ENCODE measurements around the gene MAPK7. TPM values are rescaled to one million over a fixed set of nuclear protein-coding genes. Genes with fewer than 3 reads are reported as not detected.

MAPK7 gene
- total and polyA plus RNA-seq, 2 of the 8 experiments (the other 6 are each of a cell fraction or from before 2014, with no cell fraction given) = 15.2 to 28.1 TPM

MicroRNAs encoded within 50 kb of the gene (microRNA counts, 767-probe panel; counts per million panel counts)
- microRNA hsa-miR-1180 = 879 counts per million, percentile 95 among the panel's probes with 10 or more counts

Small RNA genes lying within 50 kb of the gene (microRNA-seq; reads per million reads assigned to microRNA genes)
- gene MIR1180 (ENCODE audit: borderline microRNAs expressed in 2 of 2, borderline number of aligned reads in 2 of 2, borderline replicate concordance in 1 of 2) = 243 to 334 reads per million in 2 experiments

Small RNA genes lying within 50 kb of the gene (small RNA-seq; reads per million reads assigned to genes)
- gene MIR1180 (ENCODE audit: insufficient read depth) = 221 reads per million, percentile 98 among the genes with 10 or more reads in this experiment
- gene RF00537 (ENCODE audit: insufficient read depth) = not detected

Other genes starting within 250 kb of the MAPK7 start
- gene EPN2, start 141.1 kb upstream of the MAPK7 start, total RNA-seq (2021; fragmentation: NEBNext Ultra II Directional; extraction: Animal tissue kit (Norgen Biotek cat#: 25700)) = 40.8 and 55.8 TPM in 2 replicates
- gene EPN2, start 141.1 kb upstream of the MAPK7 start, polyA plus RNA-seq (2011; rRNA removed) = 28.7 and 39.3 TPM in 2 replicates
- gene B9D1, start 15.8 kb upstream of the MAPK7 start, total RNA-seq (2021; fragmentation: NEBNext Ultra II Directional; extraction: Animal tissue kit (Norgen Biotek cat#: 25700)) = 24.6 and 25.4 TPM in 2 replicates
- 65.7 and 74.8 TPM in 2 replicates for gene B9D1, start 15.8 kb upstream of the MAPK7 start, polyA plus RNA-seq (2011; rRNA removed)
- gene MFAP4, start 8.7 kb downstream of the MAPK7 start, total RNA-seq (2021; fragmentation: NEBNext Ultra II Directional; extraction: Animal tissue kit (Norgen Biotek cat#: 25700)) = 3.6 and 3.8 TPM in 2 replicates
- 3.1 and 8.1 TPM in 2 replicates for gene MFAP4, start 8.7 kb downstream of the MAPK7 start, polyA plus RNA-seq (2011; rRNA removed)
- 2.2 and 2.3 TPM in 2 replicates for gene RNF112, start 32.7 kb downstream of the MAPK7 start, total RNA-seq (2021; fragmentation: NEBNext Ultra II Directional; extraction: Animal tissue kit (Norgen Biotek cat#: 25700))
- gene RNF112, start 32.7 kb downstream of the MAPK7 start, polyA plus RNA-seq (2011; rRNA removed) = 1.1 and 1.7 TPM in 2 replicates
- gene SLC47A1, start 155.4 kb downstream of the MAPK7 start, total RNA-seq (2021; fragmentation: NEBNext Ultra II Directional; extraction: Animal tissue kit (Norgen Biotek cat#: 25700)) = 1.5 and 2.2 TPM in 2 replicates
- 3.6 and 4.0 TPM in 2 replicates for gene SLC47A1, start 155.4 kb downstream of the MAPK7 start, polyA plus RNA-seq (2011; rRNA removed)

All from H1 (cell line).